ENCODE measurements around the gene ZBTB43.
"Not testable (repeated sequence)": the region's sequence is repeated elsewhere in the genome, so short reads cannot be mapped to it uniquely, and the experiment has no call there.

ZBTB43 gene

GRCh38 chr9:126804696-126805553, at the start of gene ZBTB43:
ZBTB43 (plus strand) TSS chr9:126805040; CDS start chr9:126832510, 27,470 bp downstream.
- peak; percentile 88 for DNase-seq

DNA sequence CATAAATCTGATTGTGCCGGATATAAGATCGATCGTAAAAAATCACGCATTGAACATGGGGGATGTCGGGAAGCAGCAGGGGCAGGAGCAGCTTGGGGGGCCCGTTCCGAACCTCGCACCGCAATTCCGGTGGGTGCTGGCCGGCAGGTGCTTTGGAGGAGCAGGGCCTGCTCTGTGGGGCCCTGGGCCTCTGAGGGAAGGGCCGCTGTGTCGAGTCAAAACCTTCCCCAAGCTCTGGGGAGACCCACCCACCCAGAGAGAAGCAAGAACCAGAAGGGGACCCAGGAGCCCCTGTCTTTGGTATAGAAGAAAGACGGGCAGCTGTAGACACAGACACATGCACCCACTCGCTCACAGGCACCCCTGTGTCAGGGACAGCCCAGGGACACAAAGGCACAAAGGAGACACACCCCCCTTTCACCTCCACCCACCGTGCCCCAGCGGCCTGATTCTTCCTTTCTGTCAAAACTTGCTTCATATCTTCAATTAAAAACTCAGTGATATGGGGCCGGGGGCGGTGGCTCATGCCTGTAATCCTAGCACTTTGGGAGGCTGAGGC, 49.4 kb upstream of the ZBTB43 start:
- no peak for DNase-seq

- no peak for DNase-seq
These were observed 48.6 kb upstream of the ZBTB43 start for GRCh38 chr9:126756238-126756637.

- DNase-seq, result peak; percentile 51
These were observed 47.9 kb upstream of the ZBTB43 start for GRCh38 chr9:126756876-126757415.

- no peak for DNase-seq
These were observed 45.8 kb upstream of the ZBTB43 start for GRCh38 chr9:126758916-126759585.

- DNase-seq, result no peak
These were observed 43.6 kb upstream of the ZBTB43 start for GRCh38 chr9:126761274-126761673.

DNA sequence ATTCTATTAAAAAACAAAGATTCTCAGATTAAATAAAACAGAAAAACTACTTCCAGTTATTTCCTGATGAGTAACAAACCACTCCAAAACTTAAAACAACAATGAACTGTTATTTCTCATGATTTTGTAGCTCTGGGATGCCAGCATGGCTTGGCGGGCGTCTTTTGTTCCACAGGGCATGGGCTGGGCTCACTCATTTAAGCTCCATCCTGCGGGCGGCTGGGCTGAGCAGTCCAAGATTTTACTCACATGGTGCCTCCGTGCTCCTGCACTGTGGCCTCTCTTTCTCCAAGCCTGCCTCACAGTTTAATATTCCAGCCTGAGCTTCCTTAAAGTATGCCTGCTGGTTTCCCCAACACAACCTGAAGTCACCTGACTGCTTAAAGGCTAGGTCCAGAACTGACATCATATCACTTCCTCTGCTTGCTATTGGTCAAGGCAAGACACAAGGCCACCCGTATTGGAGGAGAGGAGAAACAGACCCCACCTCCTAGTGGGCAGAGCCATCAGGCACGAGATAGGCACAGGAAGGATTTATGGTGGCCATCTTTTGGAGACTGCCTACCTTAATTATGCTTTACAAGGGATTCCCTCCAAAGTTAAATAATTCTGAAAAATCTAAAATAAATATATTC, 41.6 kb upstream of the ZBTB43 start:
- DNase-seq, result no peak

GRCh38 chr9:126773004-126773607, 31.7 kb upstream of the ZBTB43 start:
- no peak for DNase-seq

DNA sequence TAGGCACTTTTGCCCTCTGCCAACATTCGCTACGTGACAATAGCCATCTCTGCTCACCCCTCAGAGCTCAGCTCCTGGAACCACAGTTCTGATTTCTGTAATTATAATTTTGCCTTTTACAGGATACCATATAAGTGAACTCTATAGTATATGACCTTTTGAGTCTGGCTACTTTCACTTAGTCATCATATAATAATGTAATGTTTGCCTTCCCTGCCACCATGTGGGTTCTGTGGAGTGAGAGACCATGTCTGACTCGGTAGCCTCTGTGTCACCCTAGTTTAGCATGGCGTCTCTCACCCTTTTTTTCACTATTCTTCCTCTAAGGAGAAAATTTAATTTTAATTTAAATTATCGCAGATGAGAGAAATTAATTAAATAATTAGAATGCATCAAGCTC, 28.9 kb upstream of the ZBTB43 start:
- no peak for DNase-seq

DNA sequence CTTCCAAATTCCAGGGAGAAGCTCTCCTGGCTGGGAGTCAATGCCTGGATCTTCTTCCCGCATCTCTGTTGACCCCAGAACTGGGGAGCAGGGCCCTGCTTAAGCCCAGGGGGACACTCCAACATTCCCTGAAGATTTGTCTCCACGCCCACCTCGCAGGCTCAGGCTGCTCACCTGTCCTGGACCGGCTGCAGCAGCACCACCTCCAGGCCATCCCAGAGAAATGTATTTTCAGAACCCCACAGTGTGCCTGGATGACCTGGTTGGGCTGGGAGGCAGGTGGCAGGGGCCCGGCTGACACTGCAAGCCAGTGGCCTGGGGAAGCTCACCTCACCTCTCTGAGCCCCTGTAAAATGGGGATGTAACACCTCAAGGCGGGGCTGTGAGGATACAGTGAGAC, 27.1 kb upstream of the ZBTB43 start:
- no peak for DNase-seq

- no peak for DNase-seq
These were observed 26.7 kb upstream of the ZBTB43 start for GRCh38 chr9:126778141-126778540.

- DNase-seq, result not testable (repeated sequence)
These were observed 26.1 kb upstream of the ZBTB43 start for GRCh38 chr9:126778696-126779095.

- peak; percentile 82 for DNase-seq
These were observed 23.4 kb upstream of the ZBTB43 start for GRCh38 chr9:126781186-126782052.

DNA sequence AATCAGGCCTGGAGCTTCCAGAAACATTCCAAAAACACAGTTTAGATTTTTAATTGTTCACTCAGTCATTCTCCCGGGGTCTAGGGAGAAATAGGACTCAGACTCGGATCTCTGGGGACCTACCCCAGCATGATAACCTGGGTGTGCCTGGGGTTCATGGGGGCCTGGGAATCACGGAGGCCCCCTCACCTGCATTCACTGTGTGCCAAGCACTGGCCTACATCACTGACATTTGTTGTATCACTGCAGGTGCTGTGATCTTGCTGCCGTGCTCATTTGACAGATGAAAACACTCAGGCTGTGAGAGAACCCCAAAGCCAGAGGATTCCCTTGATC, 22.8 kb upstream of the ZBTB43 start:
- DNase-seq, result no peak

DNA sequence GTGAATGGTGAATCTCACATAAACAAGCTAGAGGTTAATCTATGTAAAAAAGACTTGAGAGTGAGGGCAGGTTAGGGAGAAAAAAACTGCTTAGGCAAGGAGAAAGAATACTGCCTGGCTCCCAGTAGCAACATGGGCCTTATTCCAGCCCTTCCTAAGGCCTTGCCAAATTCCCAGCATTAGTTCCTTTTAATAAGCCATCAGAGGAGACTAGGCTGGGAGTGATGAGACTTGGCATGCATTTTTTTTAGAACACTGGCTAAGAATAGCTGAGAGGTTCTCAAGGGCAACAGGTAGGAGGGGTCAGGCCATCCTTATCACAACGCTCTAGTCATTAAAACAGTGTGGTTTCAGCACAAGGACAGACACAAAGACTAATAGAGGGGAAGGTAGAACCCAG, 20.9 kb upstream of the ZBTB43 start:
- DNase-seq, result no peak

GRCh38 chr9:126784401-126784800, 20.4 kb upstream of the ZBTB43 start:
- no peak for DNase-seq

DNA sequence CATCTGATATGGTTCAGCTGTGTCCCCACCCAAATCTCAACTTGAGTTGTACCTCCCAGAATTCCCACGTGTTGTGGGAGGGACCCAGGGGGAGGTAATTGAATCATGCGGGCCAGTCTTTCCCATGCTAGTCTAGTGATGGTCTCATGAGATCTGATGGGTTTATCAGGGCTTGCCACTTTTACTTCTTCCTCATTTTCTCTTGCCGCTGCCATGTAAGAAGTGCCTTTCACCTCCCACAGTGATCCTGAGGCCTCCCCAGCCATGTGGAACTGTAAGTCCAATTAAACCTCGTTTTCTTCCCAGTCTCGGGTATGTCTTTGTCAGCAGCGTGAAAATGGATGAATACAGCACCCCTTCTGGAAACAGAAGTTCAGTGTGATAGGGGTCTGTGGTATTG, 20.0 kb upstream of the ZBTB43 start:
- DNase-seq, result not testable (repeated sequence)

DNA sequence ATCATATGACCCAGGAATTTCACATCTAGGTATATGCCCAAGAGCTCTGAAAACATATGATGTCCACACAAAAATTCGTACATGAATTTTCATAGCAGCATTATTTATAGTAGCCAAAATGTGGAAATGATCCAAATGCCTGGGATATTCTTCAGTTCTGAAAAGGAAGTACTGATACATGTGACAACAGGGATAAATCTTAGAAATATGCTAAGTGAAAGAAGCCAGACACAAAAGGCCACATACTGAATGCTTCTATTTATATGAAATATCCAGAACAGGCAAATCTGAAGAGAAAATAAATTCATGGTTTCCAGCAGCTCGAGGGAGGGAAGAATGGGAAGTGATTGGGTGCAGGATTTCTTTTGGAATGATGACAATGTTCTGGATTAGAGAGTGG, 16.8 kb upstream of the ZBTB43 start:
- DNase-seq, result no peak

DNA sequence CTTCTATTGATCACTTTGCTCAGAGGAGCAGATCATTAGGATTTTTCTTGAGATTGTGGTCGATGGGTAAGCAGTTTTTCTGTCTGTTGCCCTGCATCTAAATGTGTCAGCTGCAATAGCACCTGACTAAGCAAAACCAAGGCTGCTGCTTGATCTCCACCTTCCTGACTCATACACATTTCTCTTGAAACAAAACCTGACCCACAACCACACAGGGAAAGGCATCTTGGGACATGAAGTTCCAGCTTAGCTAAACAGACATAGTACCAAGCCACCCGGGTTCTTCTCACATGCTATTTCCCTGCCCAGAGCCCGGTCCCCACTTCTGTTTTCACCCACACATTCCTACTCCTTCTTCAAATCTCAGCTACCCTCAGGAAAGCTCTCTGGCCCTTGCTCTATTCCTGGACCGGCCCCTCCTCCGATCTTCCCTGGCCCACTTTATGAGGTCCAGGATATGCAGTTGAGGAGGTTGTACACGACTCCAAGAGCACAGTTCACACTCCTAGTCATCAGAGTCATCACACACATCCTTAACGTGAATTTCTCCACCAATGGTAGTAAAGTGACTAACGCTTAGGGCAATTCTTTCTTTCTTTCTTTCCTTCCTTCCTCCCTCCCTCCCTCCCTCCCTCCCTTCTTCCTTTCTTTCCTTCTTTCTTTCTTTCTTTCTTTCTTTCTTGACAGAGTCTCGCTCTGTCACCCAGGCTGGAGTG, 16.0 kb upstream of the ZBTB43 start:
- no peak for DNase-seq

DNA sequence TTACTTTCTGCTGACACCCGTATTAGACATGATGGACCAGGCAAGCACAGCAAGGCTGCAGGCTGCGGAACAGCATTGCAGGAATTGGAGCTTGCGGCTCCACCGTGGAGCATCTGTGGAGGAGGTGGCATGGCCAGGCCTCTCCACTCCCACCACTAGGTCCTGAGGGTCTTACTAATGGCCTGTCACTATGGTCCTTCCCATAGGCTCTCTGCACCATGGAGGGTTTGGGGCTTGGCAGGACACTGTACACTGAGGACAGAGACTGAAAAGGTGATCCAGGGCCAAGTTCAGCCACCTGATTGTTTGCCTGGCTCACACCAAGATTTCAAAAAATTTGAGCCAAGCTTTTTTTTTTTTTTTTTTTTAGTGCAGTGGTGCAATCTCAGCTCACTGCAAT, 14.3 kb upstream of the ZBTB43 start:
- DNase-seq, result no peak

All from DMS79 treated with DMSO at 0.1 percent for 48 hours (cell line).